ENCODE data around the gene ESPL1.

The ESPL1 gene

GRCh38 chr12:53267999-53268629 is at the start of gene ESPL1:
Gene ESPL1, plus strand, starts transcription at chr12:53268299. Its CDS starts 468 bp downstream, at chr12:53268767.
- Histone ChIP-seq H3K4me3 (peak within 1 kb of the TSS; percentile 74), H3K27ac (peak within 1 kb of the TSS in 1 of 2 donors; percentile 43)
- no peak for TF ChIP-seq CTCF (IDR thresholded peaks at IDR 0.05)
- DNase-seq (ENCODE audit: low spot score): no peak

- no peak for TF ChIP-seq CTCF (IDR thresholded peaks at IDR 0.05)
- Histone ChIP-seq H3K27ac (peak overlapping the region; percentile 74 to 93), H3K4me3 (peak overlapping the region; percentile 90)
- no peak for DNase-seq (ENCODE audit: low spot score)
Observed at GRCh38 chr12:53218551-53219291, 49.4 kb upstream of the ESPL1 start.

- Histone ChIP-seq H3K27ac (peak overlapping the region; percentile 74 to 93), H3K4me3 (peak overlapping the region; percentile 90)
- DNase-seq (ENCODE audit: low spot score): no peak
- TF ChIP-seq CTCF (IDR thresholded peaks at IDR 0.05): no peak
Observed at GRCh38 chr12:53219292-53219955, 48.7 kb upstream of the ESPL1 start.

GRCh38 chr12:53219956-53220693 is 48.0 kb upstream of the ESPL1 start:
- H3K4me3 ChIP-seq: peak overlapping the region; percentile 90
- no peak for DNase-seq (ENCODE audit: low spot score)
- TF ChIP-seq CTCF (IDR thresholded peaks at IDR 0.05): no peak
- peak overlapping the region; percentile 93 to 97 for H3K27ac ChIP-seq

GRCh38 chr12:53220694-53221202 is 47.4 kb upstream of the ESPL1 start:
- H3K27ac ChIP-seq: peak overlapping the region; percentile 93 to 97
- peak; percentile 94 for DNase-seq (ENCODE audit: low spot score)
- TF ChIP-seq CTCF (IDR thresholded peaks at IDR 0.05): no peak
- H3K4me3 ChIP-seq: peak overlapping the region; percentile 90

- no peak for TF ChIP-seq CTCF (IDR thresholded peaks at IDR 0.05)
- H3K4me3 ChIP-seq: peak overlapping the region; percentile 90
- peak overlapping the region; percentile 93 to 97 for H3K27ac ChIP-seq
- peak; percentile 87 for DNase-seq (ENCODE audit: low spot score)
Observed at GRCh38 chr12:53221203-53222080, 46.7 kb upstream of the ESPL1 start.

Data from coronary artery (tissue), 2 donors.